GM12878 (cell line): ENCODE results near the gene SNRK. TPM values are rescaled to one million over a fixed set of nuclear protein-coding genes. Genes with fewer than 3 reads are reported as not detected.

Source experiments
- ATAC-seq: fragments of 200-7000 bp; cut with Tn5 transposase; 3 replicates; pipeline ENCODE4 v1.9.1; 2020; ENCODE audit warnings: mild to moderate bottlenecking, moderate library complexity
- BruUV-seq: library from RNA; stranded (reverse); fragments of 400-500 nt; replicated peaks from 2 replicates; lab custom pipeline; 2021; lab: Mats Ljungman, UMichigan
- CTCF ChIA-PET: fragments of 300-600 bp; sonication (Branson Sonifier 250); formaldehyde crosslinking; extraction: SDS; loops from one replicate; lab custom pipeline; 2021; ENCODE audit warnings: inconsistent platforms; lab: Yijun Ruan, JAX
- POLR2A ChIA-PET: fragments of 350-600 bp; formaldehyde crosslinking; extraction: SDS; loops from one replicate; lab custom pipeline; 2021; ENCODE audit warnings: inconsistent platforms; lab: Charles Lee
- RAD21 ChIA-PET: fragments of 300-600 bp; sonication (Branson Sonifier 250); formaldehyde crosslinking; loops from one replicate; lab custom pipeline; 2023; ENCODE audit warnings: antibody characterized with exemption; ENCODE audit not compliant: unreplicated experiment; lab: Charles Lee
- SMC1A ChIA-PET: fragments of 300-600 bp; sonication (Branson Sonifier 250); formaldehyde crosslinking; loops from one replicate; lab custom pipeline; 2023; ENCODE audit not compliant: unreplicated experiment, uncharacterized antibody; lab: Charles Lee
- DNase-seq: peaks from one replicate; pipeline ENCODE4 v3.0.0-alpha.2; 2011; ENCODE audit warnings: low read depth, low spot score
- FAIRE-seq: peaks from 3 replicates; lab custom pipeline; 2011; peaks lifted over from hg19 to GRCh38; lab: Jason Lieb, UNC
- H2AFZ ChIP-seq: 2 replicates; pipeline ENCODE4 v1.6.0; 2011; ENCODE audit warnings: low read depth, low read length, control low read depth; ENCODE audit not compliant: control insufficient read depth
- H3K27ac ChIP-seq: 2 replicates; pipeline ENCODE4 v1.5.1; 2011; ENCODE audit warnings: control low read depth; ENCODE audit not compliant: control insufficient read depth, insufficient read depth
- H3K27me3 ChIP-seq, 2 experiments: replicated peaks in 1 of 2; 2 replicates each; pipeline versions ENCODE4 v1.6.0 to v1.6.1; 2011; ENCODE audit warnings: low read length in 1 of 2; ENCODE audit not compliant: control insufficient read depth in 2 of 2, insufficient read depth in 2 of 2
- H3K36me3 ChIP-seq, 2 experiments: 2 replicates each; pipeline ENCODE4 v1.5.1; 2011; ENCODE audit warnings: low read length in 1 of 2; ENCODE audit not compliant: control insufficient read depth in 2 of 2, insufficient read depth in 2 of 2
- H3K4me1 ChIP-seq: 2 replicates; pipeline ENCODE4 v1.6.1; 2011; ENCODE audit warnings: mild to moderate bottlenecking, low read length, moderate library complexity, mixed read lengths; ENCODE audit not compliant: control insufficient read depth, insufficient read depth
- H3K4me2 ChIP-seq: 2 replicates; pipeline ENCODE4 v1.6.0; 2011; ENCODE audit warnings: control low read depth; ENCODE audit not compliant: control insufficient read depth, insufficient read depth
- H3K4me3 ChIP-seq: fragments of 200-600 bp; sonication (generic); 2 replicates; pipeline ENCODE4 v1.5.1; 2016
- H3K79me2 ChIP-seq: 2 replicates; pipeline ENCODE4 v1.6.0; 2011; ENCODE audit warnings: low read length; ENCODE audit not compliant: control insufficient read depth, insufficient read depth
- H3K9ac ChIP-seq: 2 replicates; pipeline ENCODE4 v1.8.0; 2011; ENCODE audit warnings: low read length, control low read depth, mixed read lengths; ENCODE audit not compliant: control insufficient read depth, insufficient read depth
- H3K9me3 ChIP-seq: replicated peaks from 3 replicates; pipeline ENCODE4 v1.5.1; 2011; ENCODE audit warnings: mild to moderate bottlenecking, low read length; ENCODE audit not compliant: control insufficient read depth, insufficient read depth
- H4K20me1 ChIP-seq: 2 replicates; pipeline ENCODE4 v1.6.0; 2011; ENCODE audit not compliant: control insufficient read depth, insufficient read depth
- CTCF ChIP-seq, 3 experiments: IDR thresholded peaks in 2 of 3; conservative IDR thresholded peaks in 1 of 3; 2 replicates each; pipeline ENCODE4 v1.5.1; 2011; ENCODE audit warnings: low read depth in 3 of 3, low read length in 3 of 3, mild to moderate bottlenecking in 3 of 3, control low read depth in 2 of 3, moderate library complexity in 2 of 3, inconsistent platforms in 1 of 3, mixed read lengths in 1 of 3; ENCODE audit not compliant: control insufficient read depth in 2 of 3, insufficient read depth in 1 of 3; ENCODE audit errors: extremely low read depth in 1 of 3
- HDAC2 ChIP-seq: fragments of 200-600 bp; sonication (generic); IDR thresholded peaks from 2 replicates; pipeline ENCODE4 v1.6.1; 2017
- LARP7 ChIP-seq: fragments of 450-650 bp; IDR thresholded peaks from 2 replicates; pipeline ENCODE4 v1.6.1; 2017; ENCODE audit warnings: mild to moderate bottlenecking
- MAX ChIP-seq: IDR thresholded peaks from 2 replicates; pipeline ENCODE4 v1.6.1; 2012; ENCODE audit warnings: low read depth, low read length, improper control_type of control experiment
- NFXL1 ChIP-seq: fragments of 450-650 bp; IDR thresholded peaks from 2 replicates; pipeline ENCODE4 v1.6.1; 2017; ENCODE audit warnings: antibody characterized with exemption, mild to moderate bottlenecking, borderline replicate concordance
- PAX8 ChIP-seq: fragments of 450-650 bp; IDR thresholded peaks from 2 replicates; pipeline ENCODE4 v1.6.1; 2017; ENCODE audit warnings: mild to moderate bottlenecking, moderate library complexity
- PML ChIP-seq: IDR thresholded peaks from 2 replicates; pipeline ENCODE4 v1.6.1; 2012; ENCODE audit warnings: low read length, inconsistent platforms
- POLR2A ChIP-seq: IDR thresholded peaks from 2 replicates; pipeline ENCODE4 v1.6.1; 2011; ENCODE audit warnings: low read depth, mild to moderate bottlenecking, low read length
- RBBP5 ChIP-seq: fragments of 200-600 bp; sonication (generic); conservative IDR thresholded peaks from 2 replicates; pipeline ENCODE4 v1.6.1; 2016
- REST ChIP-seq: IDR thresholded peaks from 2 replicates; pipeline ENCODE4 v1.6.1; 2012; ENCODE audit warnings: mild to moderate bottlenecking, low read depth, low read length
- SIX5 ChIP-seq: IDR thresholded peaks from 2 replicates; pipeline ENCODE4 v1.6.1; 2011; ENCODE audit warnings: mild to moderate bottlenecking, low read depth, low read length, moderate library complexity; ENCODE audit not compliant: severe bottlenecking
- TARDBP ChIP-seq: IDR thresholded peaks from 2 replicates; pipeline ENCODE4 v1.6.1; 2016; ENCODE audit warnings: borderline replicate concordance
- WRNIP1 ChIP-seq: IDR thresholded peaks from 2 replicates; pipeline ENCODE4 v1.6.1; 2011; ENCODE audit warnings: low read depth, low read length, improper control_type of control experiment, borderline replicate concordance
- ZBTB4 ChIP-seq: fragments of 450-650 bp; formaldehyde crosslinking; IDR thresholded peaks from 2 replicates; pipeline ENCODE4 v1.4.0; 2022; ENCODE audit warnings: mild to moderate bottlenecking, moderate library complexity
- ZSCAN29 ChIP-seq: fragments of 450-650 bp; IDR thresholded peaks from 2 replicates; pipeline ENCODE4 v1.6.1; 2017; ENCODE audit warnings: mild to moderate bottlenecking, moderate library complexity
- WGBS: methylation state at CpG from one replicate; pipeline ENCODE4 v1.1.6; 2016; ENCODE audit warnings: low lambda C conversion rate; ENCODE audit not compliant: insufficient replicate concordance, insufficient coverage; ENCODE audit errors: missing lambda C conversion rate; 5-methylcytosine and 5-hydroxymethylcytosine counted together
- in situ Hi-C: fragments of 300-500 bp; cut with MboI; formaldehyde crosslinking; loops from 9 replicates; pipeline ENCODE4 v1.14.3; 2018; ENCODE audit warnings: mixed read lengths
- intact Hi-C: fragments of 100-400 bp; cut with micrococcal nuclease; formaldehyde crosslinking; loops from one replicate; pipeline ENCODE4 v1.14.2; 2022; ENCODE audit not compliant: unreplicated experiment
- polyA plus RNA-seq, 11 experiments: library from polyadenylated mRNA; depleted of rRNA in 4 of 11; unstranded in 6 of 11; stranded (reverse) in 5 of 11; fragments of >200 nt; fragmentation: Nextera tagmentation in 4 of 11; fragmentation: Illumina TruSeq in 1 of 11; extraction: Ambion mirVana in 4 of 11; extraction: Trizol in 1 of 11; gene quantifications; 1 replicate in 1 of 11; 2 replicates in 10 of 11; pipeline versions ENCODE4 v1.2.1 to v1.2.3, GENCODE V29; 2011 to 2016; ENCODE audit warnings: inconsistent platforms in 2 of 11, missing spikeins in 2 of 11, low read depth in 1 of 11
- total RNA-seq, 4 experiments: library from RNA; depleted of rRNA in 3 of 4; stranded (reverse); fragments of >200 nt in 3 of 4; fragmentation: Illumina TruSeq in 1 of 4; extraction: Trizol in 1 of 4; gene quantifications; 2 replicates each; pipeline versions ENCODE4 v1.2.1 to v1.2.3, GENCODE V29; 2013 to 2021

SNRK gene
- total and polyA plus RNA-seq, 10 of the 15 experiments (the other 5 are each of a cell fraction or from before 2014, with no cell fraction given): 1.6 to 12.1 (median 7.6) TPM

- Histone ChIP-seq H3K4me1 (no peaks in the 10 kb centered on the region), H3K36me3 (no peaks in the 10 kb centered on the region), H3K9me3 (no peaks in the 10 kb centered on the region), H3K27ac (no peak overlapping the region), H3K79me2 (no peaks in the 10 kb centered on the region), H3K27me3 (no peaks in the 10 kb centered on the region), H4K20me1 (no peaks in the 10 kb centered on the region), H2AFZ (no peak overlapping the region), H3K9ac (no peak overlapping the region), H3K4me2 (no peak overlapping the region), H3K4me3 (no peak overlapping the region)
- no peak for DNase-seq
- RAD21 ChIA-PET: no interaction called here
- CTCF ChIA-PET: interaction anchor here (1.0 kb wide), 1 partner anchor 13 kb away, joined by 3 read pairs; no protein-coding TSS in a partner anchor
- FAIRE-seq: no peak
- SMC1A ChIA-PET: interaction anchor here (0.6 to 1.1 kb wide), 2 partner anchors 10 to 96 kb away, joined by 3 read pairs; no protein-coding TSS in a partner anchor
- POLR2A ChIA-PET: interaction anchor here (0.5 kb wide), 1 partner anchor 54 kb away, joined by 5 read pairs; no protein-coding TSS in a partner anchor
- no TSS peak for BruUV-seq
- intact Hi-C loops (no loop called here), in situ Hi-C loops (no loop called here)
- ATAC-seq: no peak
- WGBS: 17% methylated on average over 1 of the region's 1 CpG
- TF ChIP-seq ZBTB4 (CRISPR knock-in tag) (no peak), NFXL1 (no peak), TARDBP (no peak), WRNIP1 (no peak), ZSCAN29 (no peak), HDAC2 (no peak), POLR2A (no peak), CTCF (IDR thresholded peaks at IDR 0.05 in 2 of 3, conservative IDR thresholded peaks at IDR 0.05 in 1 of 3; ENCODE audit: control insufficient read depth in 2 of 3, extremely low read depth in 1 of 3, insufficient read depth in 1 of 3, low read depth in 3 of 3, low read length in 3 of 3) (no peak), MAX (no peak), SIX5 (no peak), REST (no peak), PAX8 (no peak), LARP7 (no peak), RBBP5 (no peak), PML (no peak)
Measured at GRCh38 chr3:43256714-43257461, 29.5 kb upstream of the SNRK start.
